Measurements from ENCODE around the gene EBI3. TPM values are rescaled to one million over a fixed set of nuclear protein-coding genes. Genes with fewer than 3 reads are reported as not detected.

EBI3 gene
- total RNA-seq, 4 donors from 2014 or later, result 0.96 to 3.7 (median 3.7) TPM; not detected in 1

DNA sequence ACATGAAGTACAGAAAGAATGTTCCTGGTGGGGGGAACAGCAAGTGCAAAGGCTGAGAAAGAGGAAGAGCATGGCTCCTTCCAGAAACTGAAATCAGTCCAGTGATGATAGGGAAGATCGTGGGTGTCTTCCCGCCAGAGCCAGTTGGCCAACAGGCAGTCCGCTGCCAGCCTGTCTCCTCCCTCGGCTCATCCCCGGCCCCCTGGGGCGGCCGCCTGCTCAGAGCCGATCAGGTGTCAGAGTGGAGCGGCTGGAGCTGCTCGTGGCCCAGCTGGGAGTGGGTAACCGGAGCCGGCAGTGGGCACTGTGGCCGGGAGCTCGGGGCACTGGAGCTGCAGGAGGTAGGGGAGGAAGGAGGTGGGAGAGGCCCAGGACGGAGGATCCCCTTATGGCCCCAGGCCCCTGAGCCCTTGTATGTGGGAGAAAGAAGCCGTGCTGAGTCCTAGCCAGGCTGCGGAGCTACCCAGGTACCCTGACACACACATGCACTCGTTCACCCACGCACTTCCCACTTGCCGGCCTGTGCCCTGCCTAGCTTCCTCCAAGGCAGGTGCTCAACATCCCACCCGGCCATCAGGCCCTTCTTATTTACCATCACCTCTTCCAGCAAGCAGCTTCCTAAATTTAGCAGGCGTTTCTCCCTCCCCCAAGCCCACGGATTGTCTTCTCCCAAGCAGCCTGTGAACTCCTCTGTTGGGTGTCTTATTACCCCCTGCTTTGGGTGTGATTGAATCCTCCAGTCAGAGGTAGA, 45.2 kb upstream of the EBI3 start:
- Histone ChIP-seq H3K9me3 (no peaks in the 10 kb centered on the region), H3K27ac (no peak overlapping the region), H3K36me3 (no peaks in the 10 kb centered on the region), H3K4me1 (peaks cover 12 to 26% (median 22%) of the 10 kb centered on the region in 4 donors), H3K4me3 (no peak overlapping the region), H3K27me3 (no peaks in the 10 kb centered on the region)
- no peak for TF ChIP-seq POLR2AphosphoS5 (IDR thresholded peaks at IDR 0.05)
- TF ChIP-seq, protein P1, sequence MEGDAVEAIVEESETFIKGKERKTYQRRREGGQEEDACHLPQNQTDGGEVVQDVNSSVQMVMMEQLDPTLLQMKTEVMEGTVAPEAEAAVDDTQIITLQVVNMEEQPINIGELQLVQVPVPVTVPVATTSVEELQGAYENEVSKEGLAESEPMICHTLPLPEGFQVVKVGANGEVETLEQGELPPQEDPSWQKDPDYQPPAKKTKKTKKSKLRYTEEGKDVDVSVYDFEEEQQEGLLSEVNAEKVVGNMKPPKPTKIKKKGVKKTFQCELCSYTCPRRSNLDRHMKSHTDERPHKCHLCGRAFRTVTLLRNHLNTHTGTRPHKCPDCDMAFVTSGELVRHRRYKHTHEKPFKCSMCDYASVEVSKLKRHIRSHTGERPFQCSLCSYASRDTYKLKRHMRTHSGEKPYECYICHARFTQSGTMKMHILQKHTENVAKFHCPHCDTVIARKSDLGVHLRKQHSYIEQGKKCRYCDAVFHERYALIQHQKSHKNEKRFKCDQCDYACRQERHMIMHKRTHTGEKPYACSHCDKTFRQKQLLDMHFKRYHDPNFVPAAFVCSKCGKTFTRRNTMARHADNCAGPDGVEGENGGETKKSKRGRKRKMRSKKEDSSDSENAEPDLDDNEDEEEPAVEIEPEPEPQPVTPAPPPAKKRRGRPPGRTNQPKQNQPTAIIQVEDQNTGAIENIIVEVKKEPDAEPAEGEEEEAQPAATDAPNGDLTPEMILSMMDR (IDR thresholded peaks at IDR 0.05), result no peak
- TF ChIP-seq POLR2A (IDR thresholded peaks at IDR 0.05), result no peak
- no peak for TF ChIP-seq EP300 (IDR thresholded peaks at IDR 0.05; ENCODE audit: low read depth)
- intact Hi-C loops (cut with DNase I; ENCODE audit: low total_unique reads) (loop anchor here (5.0 to 10.0 kb wide), 2 partner anchors 513 to 1899 kb away; partner anchors contain the start of gene PEAK3), in situ Hi-C loops (cut with MboI; ENCODE audit: low pct_ligation_motif_present in 1 of 4, low pct_unique_long_range_greater_than_20kb in 1 of 4, low sequenced_read_pairs in 3 of 4) (loop anchor here in 2 of 4 donors (10.0 kb wide), 1 partner anchor 199 kb away; the partner anchor contains the start of gene EEF2 (in 2 of the 2))
- DNase-seq, result no peak
- WGBS, 2 donors (ENCODE audit: low coverage in 1 of 2), result 22 to 65% methylated on average over 3 to 23 of the region's 23 CpGs

DNA sequence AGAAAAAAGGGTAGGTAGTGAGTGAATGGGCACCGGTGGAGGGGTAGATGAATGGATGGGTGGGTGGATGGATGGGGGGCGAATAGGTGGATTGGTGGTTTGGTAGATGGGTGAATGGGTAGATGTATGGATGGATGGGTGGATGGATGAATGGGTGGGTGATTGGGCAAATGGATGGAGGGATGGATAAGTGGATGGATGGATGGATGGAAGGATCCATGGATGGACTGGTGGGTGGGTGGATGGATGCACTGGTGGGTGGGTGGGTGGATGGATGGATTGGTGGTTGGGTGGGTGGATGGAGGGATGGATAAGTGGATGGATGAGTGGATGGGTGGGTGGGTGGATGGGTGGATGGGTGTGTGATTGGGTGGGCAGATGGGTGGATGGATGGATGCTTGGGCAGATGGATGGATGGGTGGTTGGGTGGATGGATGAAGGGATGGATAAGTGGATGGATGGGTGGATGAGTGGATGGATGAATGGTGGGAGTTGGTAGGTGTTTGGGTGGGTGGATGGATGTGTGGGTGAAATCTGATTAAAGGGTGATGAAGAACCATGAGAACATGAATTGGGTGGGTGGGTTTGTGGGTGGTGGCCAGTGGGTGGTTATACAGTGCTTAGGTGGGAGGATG, 44.5 kb upstream of the EBI3 start:
- H3K4me1 ChIP-seq, result peaks cover 12 to 26% (median 22%) of the 10 kb centered on the region in 4 donors
- in situ Hi-C loops (cut with MboI; ENCODE audit: low pct_ligation_motif_present in 1 of 4, low pct_unique_long_range_greater_than_20kb in 1 of 4, low sequenced_read_pairs in 3 of 4), result loop anchor here in 2 of 4 donors (10.0 kb wide), 1 partner anchor 200 kb away; the partner anchor contains the start of gene EEF2 (in 2 of the 2)
- H3K27ac ChIP-seq, result no peak overlapping the region
- no peaks in the 10 kb centered on the region for H3K36me3 ChIP-seq
- DNase-seq, result no peak
- intact Hi-C loops (cut with DNase I; ENCODE audit: low total_unique reads), result loop anchor here (5.0 to 10.0 kb wide), 2 partner anchors 512 to 1900 kb away; partner anchors contain the start of gene PEAK3
- H3K4me3 ChIP-seq, result no peak overlapping the region
- 91 to 94% methylated on average over 2 of the region's 2 CpGs for WGBS, 2 donors (ENCODE audit: low coverage in 1 of 2)
- H3K9me3 ChIP-seq, result no peaks in the 10 kb centered on the region
- H3K27me3 ChIP-seq, result no peaks in the 10 kb centered on the region
- no peak for TF ChIP-seq EP300 (IDR thresholded peaks at IDR 0.05; ENCODE audit: low read depth)
- TF ChIP-seq, protein P1 (IDR thresholded peaks at IDR 0.05), result no peak

DNA sequence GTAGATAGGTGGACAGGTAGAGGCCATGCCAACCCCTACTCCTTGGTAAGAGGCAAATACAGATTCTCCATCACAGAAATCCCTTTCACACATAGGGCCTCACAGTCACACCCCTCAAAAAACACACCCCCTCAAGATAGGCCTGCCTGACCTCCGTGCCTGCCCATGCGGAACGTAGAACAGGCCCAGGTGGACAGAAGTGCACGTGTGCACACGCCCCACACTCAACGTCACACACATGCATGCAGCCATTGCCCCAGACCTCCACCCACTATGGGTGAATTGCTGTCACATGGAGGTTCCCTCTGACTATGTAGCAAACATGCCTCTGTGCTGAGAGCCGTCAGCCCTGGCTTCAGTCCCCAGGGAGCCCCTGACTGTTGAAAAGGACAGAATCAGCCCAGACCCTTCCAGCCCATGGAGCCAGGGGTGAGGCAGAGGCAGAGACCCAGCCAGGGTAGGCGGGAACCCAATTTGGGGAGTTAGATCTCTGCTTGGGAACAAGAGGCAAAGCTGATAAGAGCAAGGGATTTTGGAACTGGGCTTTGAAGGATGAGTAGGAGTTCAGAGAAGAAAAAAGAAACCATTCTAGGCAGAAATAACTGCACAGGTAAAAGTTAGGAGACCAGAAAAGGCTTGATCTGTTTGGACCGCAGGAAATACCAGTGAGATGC, 43.8 kb upstream of the EBI3 start:
- intact Hi-C loops (cut with DNase I; ENCODE audit: low total_unique reads) (loop anchor here (10.0 kb wide), 1 partner anchor 1901 kb away; the partner anchor contains the start of gene PEAK3), in situ Hi-C loops (cut with MboI; ENCODE audit: low pct_ligation_motif_present in 1 of 4, low pct_unique_long_range_greater_than_20kb in 1 of 4, low sequenced_read_pairs in 3 of 4) (loop anchor here in 2 of 4 donors (10.0 kb wide), 1 partner anchor 201 kb away; the partner anchor contains the start of gene EEF2 (in 2 of the 2))
- Histone ChIP-seq H3K36me3 (no peaks in the 10 kb centered on the region), H3K27me3 (no peaks in the 10 kb centered on the region), H3K4me1 (peaks cover 10 to 22% (median 18%) of the 10 kb centered on the region in 4 donors), H3K9me3 (no peaks in the 10 kb centered on the region), H3K27ac (no peak overlapping the region), H3K4me3 (no peak overlapping the region)
- TF ChIP-seq EP300 (IDR thresholded peaks at IDR 0.05; ENCODE audit: low read depth), result no peak
- TF ChIP-seq POLR2A (IDR thresholded peaks at IDR 0.05), result no peak
- TF ChIP-seq POLR2AphosphoS5 (IDR thresholded peaks at IDR 0.05), result no peak
- 60 to 90% methylated on average over 1 to 9 of the region's 9 CpGs for WGBS, 2 donors (ENCODE audit: low coverage in 1 of 2)
- DNase-seq, result no peak

DNA sequence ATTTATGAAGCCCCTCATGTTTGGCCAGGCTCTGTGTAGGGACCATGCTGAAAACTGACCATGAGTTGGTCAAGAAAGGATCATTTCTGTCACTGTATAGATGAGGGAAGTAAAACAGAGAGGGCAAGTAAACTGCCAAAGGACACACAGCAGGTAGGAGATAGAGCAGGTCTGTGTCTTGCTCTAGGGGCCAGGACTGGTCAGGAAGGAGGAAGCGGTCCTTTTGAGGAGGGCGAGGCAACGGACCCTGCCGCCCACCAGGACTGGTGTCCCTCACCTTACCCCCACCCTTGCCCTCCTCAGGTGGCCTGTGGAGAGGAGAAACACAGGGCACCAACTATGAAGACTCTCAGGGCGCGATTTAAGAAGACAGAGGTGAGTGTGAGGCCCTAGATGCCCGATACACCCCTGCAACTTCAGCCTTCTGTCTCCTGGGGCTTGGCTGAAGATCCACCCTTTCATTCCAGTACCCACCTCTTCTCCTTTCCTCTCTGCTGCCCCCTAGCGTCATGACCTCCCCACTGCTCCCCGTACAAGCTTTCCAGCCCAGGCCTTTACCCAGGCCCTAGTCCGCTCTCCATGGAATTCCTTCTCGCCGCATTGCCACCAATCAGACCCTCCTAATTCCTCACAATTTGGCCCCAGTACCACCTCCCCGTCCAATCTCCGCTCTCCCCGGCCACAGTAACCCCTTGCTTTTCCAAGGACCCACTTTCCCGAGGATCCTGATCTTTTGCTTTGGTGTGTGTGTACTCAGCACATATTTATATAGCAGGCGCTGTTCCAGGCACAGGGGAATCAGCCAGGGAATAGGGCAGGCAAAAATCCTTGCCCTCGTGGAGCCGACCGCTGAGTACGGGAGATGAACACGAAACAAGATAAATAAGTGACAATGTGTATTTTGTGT, 43.0 kb upstream of the EBI3 start:
- H3K9me3 ChIP-seq, result no peaks in the 10 kb centered on the region
- H3K27ac ChIP-seq, result peak overlapping the region in 1 of 4 donors; percentile 0
- intact Hi-C loops (cut with DNase I; ENCODE audit: low total_unique reads) (loop anchor here (10.0 kb wide), 1 partner anchor 1902 kb away; the partner anchor contains the start of gene PEAK3), in situ Hi-C loops (cut with MboI; ENCODE audit: low pct_ligation_motif_present in 1 of 4, low pct_unique_long_range_greater_than_20kb in 1 of 4, low sequenced_read_pairs in 3 of 4) (loop anchor here in 2 of 4 donors (10.0 kb wide), 1 partner anchor 202 kb away; the partner anchor contains the start of gene EEF2 (in 2 of the 2))
- no peaks in the 10 kb centered on the region for H3K27me3 ChIP-seq
- no peaks in the 10 kb centered on the region for H3K36me3 ChIP-seq
- no peak overlapping the region for H3K4me3 ChIP-seq
- peak; percentile 91 for DNase-seq
- H3K4me1 ChIP-seq, result peaks cover 2 to 15% (median 10%) of the 10 kb centered on the region in 4 donors
- no peak for TF ChIP-seq EP300 (IDR thresholded peaks at IDR 0.05; ENCODE audit: low read depth)
- TF ChIP-seq POLR2AphosphoS5 (IDR thresholded peaks at IDR 0.05), result no peak
- no peak for TF ChIP-seq POLR2A (IDR thresholded peaks at IDR 0.05)
- TF ChIP-seq, protein P1 (IDR thresholded peaks at IDR 0.05), result peak; percentile 69 to 86 (median 77)
- WGBS, 2 donors (ENCODE audit: low coverage in 1 of 2), result 6 to 27% methylated on average over 13 to 22 of the region's 22 CpGs
